HG03175 (cell line): ENCODE measurements around the gene EIF3M.
A peak's percentile ranks its signal among the peaks of the same experiment; 100 is the strongest.

Source experiments
- ATAC-seq: cut with Tn5 transposase; IDR thresholded peaks from one replicate; pipeline ENCODE4 v1.9.1; 2021; ENCODE audit warnings: mild to moderate bottlenecking, moderate library complexity; ENCODE audit not compliant: unreplicated experiment

The EIF3M gene

GRCh38 chr11:32583459-32584271 is at the start of gene EIF3M:
Gene EIF3M, plus strand, starts transcription at chr11:32583831. Its CDS starts 57 bp downstream, at chr11:32583888.
- ATAC-seq: peak; percentile 97

- no peak for ATAC-seq
Observed at GRCh38 chr11:32538804-32539203, 44.8 kb upstream of the EIF3M start.

GRCh38 chr11:32549611-32550187 is 33.9 kb upstream of the EIF3M start:
- ATAC-seq: no peak

GRCh38 chr11:32550207-32550606 is 33.4 kb upstream of the EIF3M start:
- ATAC-seq: no peak

GRCh38 chr11:32555091-32555490 is 28.5 kb upstream of the EIF3M start:
- ATAC-seq: no peak

- no peak for ATAC-seq
Observed at GRCh38 chr11:32555895-32556294, 27.7 kb upstream of the EIF3M start.

GRCh38 chr11:32561835-32562234 is 21.8 kb upstream of the EIF3M start:
- no peak for ATAC-seq

GRCh38 chr11:32562839-32563599 is 20.6 kb upstream of the EIF3M start:
- ATAC-seq: no peak

GRCh38 chr11:32563600-32563959 is 20.1 kb upstream of the EIF3M start:
- ATAC-seq: no peak

GRCh38 chr11:32566517-32566916 is 17.1 kb upstream of the EIF3M start:
- ATAC-seq: no peak

GRCh38 chr11:32567154-32567553 is 16.5 kb upstream of the EIF3M start:
- ATAC-seq: no peak

- ATAC-seq: no peak
Observed at GRCh38 chr11:32569313-32569881, 14.2 kb upstream of the EIF3M start.

GRCh38 chr11:32571039-32571438 is 12.6 kb upstream of the EIF3M start:
- no peak for ATAC-seq

GRCh38 chr11:32573228-32573627 is 10.4 kb upstream of the EIF3M start:
- no peak for ATAC-seq

- no peak for ATAC-seq
Observed at GRCh38 chr11:32574421-32574820, 9.2 kb upstream of the EIF3M start.

- ATAC-seq: no peak
Observed at GRCh38 chr11:32575070-32575469, 8.6 kb upstream of the EIF3M start.

- no peak for ATAC-seq
Observed at GRCh38 chr11:32576456-32576855, 7.2 kb upstream of the EIF3M start.

- no peak for ATAC-seq
Observed at GRCh38 chr11:32580967-32581366, 2.7 kb upstream of the EIF3M start.

- ATAC-seq: no peak
Observed at GRCh38 chr11:32581556-32581955, 2.1 kb upstream of the EIF3M start.

GRCh38 chr11:32584921-32585320 is 1.3 kb downstream of the EIF3M start:
- ATAC-seq: no peak

GRCh38 chr11:32586576-32587190 is 3.1 kb downstream of the EIF3M start:
- ATAC-seq: no peak
